GM19023 (cell line): Measurements from ENCODE around the gene CRTAC1.

Experiments used
- ATAC-seq: cut with Tn5 transposase; IDR thresholded peaks from one replicate; pipeline ENCODE4 v1.9.1; 2021; ENCODE audit warnings: mild to moderate bottlenecking, moderate library complexity; ENCODE audit not compliant: unreplicated experiment

CRTAC1 gene

GRCh38 chr10:97901381-97901780 lies 129.0 kb downstream of the CRTAC1 start:
- no peak for ATAC-seq

- no peak for ATAC-seq
Measured at GRCh38 chr10:97898429-97898828, 132.0 kb downstream of the CRTAC1 start.

- ATAC-seq: no peak
Measured at GRCh38 chr10:97896756-97897358, 133.6 kb downstream of the CRTAC1 start.

GRCh38 chr10:97895915-97896314 lies 134.5 kb downstream of the CRTAC1 start:
- no peak for ATAC-seq

- no peak for ATAC-seq
Measured at GRCh38 chr10:97895084-97895483, 135.3 kb downstream of the CRTAC1 start.

GRCh38 chr10:97894092-97894491 lies 136.3 kb downstream of the CRTAC1 start:
- ATAC-seq: no peak

- ATAC-seq: no peak
Measured at GRCh38 chr10:97892939-97893338, 137.5 kb downstream of the CRTAC1 start.

- no peak for ATAC-seq
Measured at GRCh38 chr10:97892506-97892905, 137.9 kb downstream of the CRTAC1 start.

- no peak for ATAC-seq
Measured at GRCh38 chr10:97891497-97892167, 138.8 kb downstream of the CRTAC1 start.

GRCh38 chr10:97889461-97890265 lies 140.8 kb downstream of the CRTAC1 start:
- ATAC-seq: no peak

- ATAC-seq: no peak
Measured at GRCh38 chr10:97888641-97889262, 141.7 kb downstream of the CRTAC1 start.

GRCh38 chr10:97888134-97888533 lies 142.3 kb downstream of the CRTAC1 start:
- ATAC-seq: no peak

- ATAC-seq: no peak
Measured at GRCh38 chr10:97887399-97887798, 143.0 kb downstream of the CRTAC1 start.

GRCh38 chr10:97886286-97886685 lies 144.1 kb downstream of the CRTAC1 start:
- ATAC-seq: no peak

GRCh38 chr10:97883092-97883485 lies 147.3 kb downstream of the CRTAC1 start:
- ATAC-seq: no peak

- no peak for ATAC-seq
Measured at GRCh38 chr10:97882142-97883091, 148.0 kb downstream of the CRTAC1 start.

GRCh38 chr10:97880109-97880508 lies 150.3 kb downstream of the CRTAC1 start:
- no peak for ATAC-seq

GRCh38 chr10:97879241-97879640 lies 151.2 kb downstream of the CRTAC1 start:
- no peak for ATAC-seq

- ATAC-seq: no peak
Measured at GRCh38 chr10:97876402-97876801, 154.0 kb downstream of the CRTAC1 start.

- ATAC-seq: no peak
Measured at GRCh38 chr10:97875391-97875790, 155.0 kb downstream of the CRTAC1 start.
